Measurements from ENCODE around the gene IGFLR1. TPM values are rescaled to one million over a fixed set of nuclear protein-coding genes. Genes with fewer than 3 reads are reported as not detected.
"Not testable (repeated sequence)": the region's sequence is repeated elsewhere in the genome, so short reads cannot be mapped to it uniquely, and the experiment has no call there.

The IGFLR1 gene
- total RNA-seq, 2 experiments from 2014 or later = 51.7 to 117 TPM

GRCh38 chr19:35727053-35727955 lies 14.9 kb downstream of the IGFLR1 start:
- CTCF ChIA-PET = interaction anchor here (2.0 kb wide), 1 partner anchor 10 kb away, joined by 9 read pairs; no protein-coding TSS in a partner anchor
- Mint-ChIP-seq H3K9me3 (ENCODE audit: low read depth) (no peaks in the 10 kb centered on the region), H3K27ac (no peak overlapping the region), H3K4me1 (no peaks in the 10 kb centered on the region), H3K27me3 (no peaks in the 10 kb centered on the region), H3K36me3 (peaks cover 66% of the 10 kb centered on the region), H3K4me3 (no peak overlapping the region)
- DNase-seq (no peak), ATAC-seq (no peak)

GRCh38 chr19:35725216-35725861 lies 16.9 kb downstream of the IGFLR1 start:
- Mint-ChIP-seq H3K27me3 (no peaks in the 10 kb centered on the region), H3K36me3 (peaks cover 62% of the 10 kb centered on the region), H3K27ac (no peak overlapping the region), H3K4me3 (no peak overlapping the region), H3K9me3 (ENCODE audit: low read depth) (no peaks in the 10 kb centered on the region), H3K4me1 (peaks cover 1% of the 10 kb centered on the region)
- ATAC-seq (no peak), DNase-seq (no peak)
- CTCF ChIA-PET = interaction anchor here (1.4 kb wide), 1 partner anchor 20 kb away, joined by 3 read pairs; the partner anchor contains the start of genes PSENEN and U2AF1L4

- CTCF ChIA-PET = interaction anchor here (1.4 kb wide), 1 partner anchor 20 kb away, joined by 3 read pairs; the partner anchor contains the start of genes PSENEN and U2AF1L4
- H3K4me1 Mint-ChIP-seq = peaks cover 6% of the 10 kb centered on the region
These were observed 17.7 kb downstream of the IGFLR1 start for GRCh38 chr19:35724560-35724959.

GRCh38 chr19:35724132-35724531 lies 18.1 kb downstream of the IGFLR1 start:
- peaks cover 11% of the 10 kb centered on the region for H3K4me1 Mint-ChIP-seq
- not testable (repeated sequence) for ATAC-seq; H3K27me3 Mint-ChIP-seq; DNase-seq; H3K27ac Mint-ChIP-seq; H3K4me3 Mint-ChIP-seq; H3K9me3 Mint-ChIP-seq (ENCODE audit: low read depth)
- peaks cover 60% of the 10 kb centered on the region for H3K36me3 Mint-ChIP-seq
- CTCF ChIA-PET = interaction anchor here (1.1 to 1.4 kb wide), 2 partner anchors 16 to 21 kb away, joined by 3 to 4 read pairs; partner anchors contain the start of genes PSENEN and U2AF1L4

More at GRCh38 chr19:35724560-35724959, 17.7 kb downstream of the IGFLR1 start:
- ATAC-seq (no peak), DNase-seq (no peak)
- H3K27me3 Mint-ChIP-seq = no peaks in the 10 kb centered on the region
- no peak overlapping the region for H3K4me3 Mint-ChIP-seq
- no peaks in the 10 kb centered on the region for H3K9me3 Mint-ChIP-seq (ENCODE audit: low read depth)
- H3K36me3 Mint-ChIP-seq = peaks cover 62% of the 10 kb centered on the region
- H3K27ac Mint-ChIP-seq = no peak overlapping the region

- Mint-ChIP-seq H3K9me3 (ENCODE audit: low read depth) (no peaks in the 10 kb centered on the region), H3K4me1 (peaks cover 13% of the 10 kb centered on the region), H3K27ac (no peak overlapping the region), H3K27me3 (no peaks in the 10 kb centered on the region), H3K4me3 (no peak overlapping the region), H3K36me3 (peaks cover 58% of the 10 kb centered on the region)
- CTCF ChIA-PET = interaction anchor here (0.8 to 1.4 kb wide), 3 partner anchors 17 to 39 kb away, joined by 3 to 4 read pairs (median 3); partner anchors contain the start of genes PSENEN and U2AF1L4
- ATAC-seq = no peak
- no peak for DNase-seq
These were observed 18.6 kb downstream of the IGFLR1 start for GRCh38 chr19:35723671-35724070.

- CTCF ChIA-PET = interaction anchor here (0.8 to 1.1 kb wide), 2 partner anchors 18 to 39 kb away, joined by 3 to 4 read pairs; no protein-coding TSS in a partner anchor
These were observed 19.4 kb downstream of the IGFLR1 start for GRCh38 chr19:35722897-35723296.

GRCh38 chr19:35722461-35722860 lies 19.8 kb downstream of the IGFLR1 start:
- no peak overlapping the region for H3K27ac Mint-ChIP-seq
- CTCF ChIA-PET = no interaction called here

More at GRCh38 chr19:35722897-35723296, 19.4 kb downstream of the IGFLR1 start:
- Mint-ChIP-seq H3K27ac (no peak overlapping the region), H3K4me3 (no peak overlapping the region), H3K36me3 (peaks cover 51% of the 10 kb centered on the region), H3K27me3 (no peaks in the 10 kb centered on the region), H3K4me1 (peaks cover 13% of the 10 kb centered on the region), H3K9me3 (ENCODE audit: low read depth) (no peaks in the 10 kb centered on the region)
- DNase-seq (no peak), ATAC-seq (no peak)

GRCh38 chr19:35721374-35721773 lies 20.9 kb downstream of the IGFLR1 start:
- no peak overlapping the region for H3K4me3 Mint-ChIP-seq
- H3K9me3 Mint-ChIP-seq (ENCODE audit: low read depth) = no peaks in the 10 kb centered on the region
- CTCF ChIA-PET = no interaction called here
- H3K27me3 Mint-ChIP-seq = no peaks in the 10 kb centered on the region
- DNase-seq = no peak
- no peak for ATAC-seq
- H3K27ac Mint-ChIP-seq = no peak overlapping the region
- peaks cover 48% of the 10 kb centered on the region for H3K36me3 Mint-ChIP-seq
- H3K4me1 Mint-ChIP-seq = peaks cover 15% of the 10 kb centered on the region

More at GRCh38 chr19:35722461-35722860, 19.8 kb downstream of the IGFLR1 start:
- ATAC-seq (no peak), DNase-seq (no peak)
- Mint-ChIP-seq H3K4me1 (peaks cover 13% of the 10 kb centered on the region), H3K9me3 (ENCODE audit: low read depth) (no peaks in the 10 kb centered on the region), H3K36me3 (peaks cover 50% of the 10 kb centered on the region), H3K27me3 (no peaks in the 10 kb centered on the region), H3K4me3 (no peak overlapping the region)

- no peak for ATAC-seq
- CTCF ChIA-PET = interaction anchor here (1.3 to 1.4 kb wide), 2 partner anchors 17 to 99 kb away, joined by 3 read pairs; no protein-coding TSS in a partner anchor
- no peaks in the 10 kb centered on the region for H3K9me3 Mint-ChIP-seq (ENCODE audit: low read depth)
- H3K27ac Mint-ChIP-seq = no peak overlapping the region
- DNase-seq = no peak
- peaks cover 22% of the 10 kb centered on the region for H3K4me1 Mint-ChIP-seq
- H3K36me3 Mint-ChIP-seq = peaks cover 49% of the 10 kb centered on the region
- no peak overlapping the region for H3K4me3 Mint-ChIP-seq
- H3K27me3 Mint-ChIP-seq = no peaks in the 10 kb centered on the region
These were observed 21.6 kb downstream of the IGFLR1 start for GRCh38 chr19:35720648-35721047.

- Mint-ChIP-seq H3K27me3 (no peaks in the 10 kb centered on the region), H3K9me3 (ENCODE audit: low read depth) (no peaks in the 10 kb centered on the region), H3K36me3 (peaks cover 48% of the 10 kb centered on the region), H3K4me3 (no peak overlapping the region), H3K27ac (peak overlapping the region; percentile 35), H3K4me1 (peaks cover 23% of the 10 kb centered on the region)
- CTCF ChIA-PET = interaction anchor here (0.6 to 2.1 kb wide), 5 partner anchors 9 to 99 kb away, joined by 3 to 8 read pairs (median 3); no protein-coding TSS in a partner anchor
- DNase-seq = no peak
- ATAC-seq = no peak
These were observed 22.1 kb downstream of the IGFLR1 start for GRCh38 chr19:35720163-35720524.

GRCh38 chr19:35719402-35720162 lies 22.7 kb downstream of the IGFLR1 start:
- Mint-ChIP-seq H3K9me3 (ENCODE audit: low read depth) (no peaks in the 10 kb centered on the region), H3K4me1 (peaks cover 27% of the 10 kb centered on the region), H3K27ac (peak overlapping the region; percentile 88), H3K36me3 (peaks cover 47% of the 10 kb centered on the region), H3K4me3 (peak overlapping the region; percentile 88), H3K27me3 (no peaks in the 10 kb centered on the region)
- ATAC-seq (no peak), DNase-seq (no peak)
- CTCF ChIA-PET = interaction anchor here (0.6 to 2.1 kb wide), 9 partner anchors 9 to 211 kb away, joined by 3 to 14 read pairs (median 3); no protein-coding TSS in a partner anchor

GRCh38 chr19:35718345-35719041 lies 23.8 kb downstream of the IGFLR1 start:
- H3K36me3 Mint-ChIP-seq = peaks cover 50% of the 10 kb centered on the region
- peak; percentile 2 for ATAC-seq

More at GRCh38 chr19:35718345-35719041, 23.8 kb downstream of the IGFLR1 start:
- Mint-ChIP-seq H3K4me1 (peaks cover 29% of the 10 kb centered on the region), H3K9me3 (ENCODE audit: low read depth) (no peaks in the 10 kb centered on the region), H3K4me3 (peak overlapping the region; percentile 88), H3K27me3 (no peaks in the 10 kb centered on the region), H3K27ac (peak overlapping the region; percentile 88)
- CTCF ChIA-PET = interaction anchor here (1.0 to 2.1 kb wide), 9 partner anchors 9 to 212 kb away, joined by 3 to 14 read pairs (median 3); partner anchors contain the start of genes HSPB6 and IGFLR1
- DNase-seq = peak; percentile 77
